Colonic mucosa (tissue), 4 donors: ENCODE measurements around the gene GAPT. TPM values are rescaled to one million over a fixed set of nuclear protein-coding genes. Genes with fewer than 3 reads are reported as not detected.

Source experiments
- DNase-seq: peaks from one replicate; pipeline ENCODE4 v3.0.0-alpha.2; 2020
- H3K27ac ChIP-seq: fragments of 200-600 bp; one replicate; pipeline ENCODE4 v1.8.0; 2021
- H3K27me3 ChIP-seq: fragments of 200-600 bp; one replicate; pipeline ENCODE4 v1.8.0; 2021
- H3K36me3 ChIP-seq: fragments of 200-600 bp; one replicate; pipeline ENCODE4 v1.8.0; 2021
- H3K4me1 ChIP-seq: fragments of 200-600 bp; one replicate; pipeline ENCODE4 v1.8.0; 2021; ENCODE audit warnings: mild to moderate bottlenecking
- H3K4me3 ChIP-seq: fragments of 200-600 bp; one replicate; pipeline ENCODE4 v1.8.0; 2021
- H3K9ac ChIP-seq, 2 donors: one replicate each; pipeline ENCODE4 v1.7.0; 2013; ENCODE audit warnings: control low read depth in 2 of 2, low read depth in 2 of 2, low read length in 2 of 2
- H3K9me3 ChIP-seq: fragments of 200-600 bp; one replicate; pipeline ENCODE4 v1.8.0; 2021
- intact Hi-C: fragments of 100-400 bp; cut with DNase I; formaldehyde crosslinking; loops from one replicate; pipeline ENCODE4 v1.14.1; 2022
- total RNA-seq, 2 donors: library from RNA; stranded (reverse); fragmentation: NEBNext Ultra II Directional in 1 of 2; extraction: Animal tissue kit (Norgen Biotek cat#: 25700) in 1 of 2; gene quantifications; one replicate each; pipeline ENCODE4 v1.2.1, GENCODE V29; 2021
- TF ChIP-seq, protein P1 (sequence below): fragments of 200-600 bp; IDR thresholded peaks from one replicate; pipeline ENCODE4 v1.8.0; 2022; ENCODE audit warnings: antibody characterized with exemption, mild to moderate bottlenecking
- donor health status: healthy.
- donor health status: DM: no; HTN: no; CAD: no.
- donor health status: DM: no; HTN: no; CAD: no.

Gene GAPT
- total RNA-seq, 2 donors from 2014 or later: 0.69 to 1.3 TPM

DNA sequence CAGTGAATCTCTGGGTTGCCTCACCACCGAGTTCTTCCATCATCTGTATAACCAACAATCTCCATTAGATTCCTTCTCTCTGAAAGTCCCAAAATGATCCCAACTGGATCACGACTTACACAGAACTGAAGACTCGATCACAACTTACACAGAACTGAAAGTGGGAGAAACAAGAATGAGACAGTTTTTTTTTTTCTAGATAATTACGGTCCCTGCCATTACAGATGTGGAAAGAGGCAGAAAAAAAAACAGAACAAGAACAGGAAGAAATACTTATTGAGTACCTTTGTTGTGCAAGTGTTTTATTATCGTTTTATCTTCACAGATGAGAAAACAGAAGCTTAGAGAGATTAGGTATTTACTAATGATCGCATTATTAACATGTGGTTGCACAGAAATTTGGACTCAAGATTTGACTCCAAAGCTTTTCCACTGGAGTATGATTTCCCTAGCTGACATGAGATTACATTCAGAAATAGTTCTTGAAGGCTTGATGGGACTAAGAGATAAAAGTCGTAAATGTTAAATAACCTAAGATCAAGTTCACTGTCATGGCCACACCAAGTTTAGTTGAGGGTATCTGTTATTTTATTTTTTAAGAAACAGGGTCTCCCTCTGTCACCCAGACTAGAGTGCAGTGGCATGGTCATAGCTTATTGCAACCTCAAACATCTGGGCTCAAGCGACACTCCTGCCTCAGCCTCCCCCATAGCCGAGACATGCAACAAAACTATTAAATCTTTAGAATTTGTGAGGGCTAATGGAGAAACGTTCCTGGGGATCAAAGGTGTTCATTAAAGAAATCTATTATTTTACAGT is 40.2 kb upstream of the GAPT start:
- TF ChIP-seq, protein P1, sequence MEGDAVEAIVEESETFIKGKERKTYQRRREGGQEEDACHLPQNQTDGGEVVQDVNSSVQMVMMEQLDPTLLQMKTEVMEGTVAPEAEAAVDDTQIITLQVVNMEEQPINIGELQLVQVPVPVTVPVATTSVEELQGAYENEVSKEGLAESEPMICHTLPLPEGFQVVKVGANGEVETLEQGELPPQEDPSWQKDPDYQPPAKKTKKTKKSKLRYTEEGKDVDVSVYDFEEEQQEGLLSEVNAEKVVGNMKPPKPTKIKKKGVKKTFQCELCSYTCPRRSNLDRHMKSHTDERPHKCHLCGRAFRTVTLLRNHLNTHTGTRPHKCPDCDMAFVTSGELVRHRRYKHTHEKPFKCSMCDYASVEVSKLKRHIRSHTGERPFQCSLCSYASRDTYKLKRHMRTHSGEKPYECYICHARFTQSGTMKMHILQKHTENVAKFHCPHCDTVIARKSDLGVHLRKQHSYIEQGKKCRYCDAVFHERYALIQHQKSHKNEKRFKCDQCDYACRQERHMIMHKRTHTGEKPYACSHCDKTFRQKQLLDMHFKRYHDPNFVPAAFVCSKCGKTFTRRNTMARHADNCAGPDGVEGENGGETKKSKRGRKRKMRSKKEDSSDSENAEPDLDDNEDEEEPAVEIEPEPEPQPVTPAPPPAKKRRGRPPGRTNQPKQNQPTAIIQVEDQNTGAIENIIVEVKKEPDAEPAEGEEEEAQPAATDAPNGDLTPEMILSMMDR: no peak
- H3K27me3 ChIP-seq: no peaks in the 10 kb centered on the region
- no peaks in the 10 kb centered on the region for H3K36me3 ChIP-seq

GRCh38 chr5:58451732-58452565 is 39.3 kb upstream of the GAPT start:
- no peak overlapping the region for H3K9ac ChIP-seq
- H3K27ac ChIP-seq: no peak overlapping the region
- no peak for DNase-seq
- H3K9me3 ChIP-seq: no peaks in the 10 kb centered on the region
- no peaks in the 10 kb centered on the region for H3K36me3 ChIP-seq
- H3K4me1 ChIP-seq: no peaks in the 10 kb centered on the region
- intact Hi-C loops: loop anchor here (10.0 kb wide), 1 partner anchor 377 kb away; no protein-coding TSS in a partner anchor
- no peaks in the 10 kb centered on the region for H3K27me3 ChIP-seq
- H3K4me3 ChIP-seq: no peak overlapping the region
- TF ChIP-seq, protein P1: no peak

More for the DNA sequence above, 40.2 kb upstream of the GAPT start:
- H3K9ac ChIP-seq: no peak overlapping the region
- H3K9me3 ChIP-seq: no peaks in the 10 kb centered on the region
- no peaks in the 10 kb centered on the region for H3K4me1 ChIP-seq
- intact Hi-C loops: loop anchor here (10.0 kb wide), 1 partner anchor 376 kb away; no protein-coding TSS in a partner anchor
- DNase-seq: no peak
- no peak overlapping the region for H3K4me3 ChIP-seq
- no peak overlapping the region for H3K27ac ChIP-seq

DNA sequence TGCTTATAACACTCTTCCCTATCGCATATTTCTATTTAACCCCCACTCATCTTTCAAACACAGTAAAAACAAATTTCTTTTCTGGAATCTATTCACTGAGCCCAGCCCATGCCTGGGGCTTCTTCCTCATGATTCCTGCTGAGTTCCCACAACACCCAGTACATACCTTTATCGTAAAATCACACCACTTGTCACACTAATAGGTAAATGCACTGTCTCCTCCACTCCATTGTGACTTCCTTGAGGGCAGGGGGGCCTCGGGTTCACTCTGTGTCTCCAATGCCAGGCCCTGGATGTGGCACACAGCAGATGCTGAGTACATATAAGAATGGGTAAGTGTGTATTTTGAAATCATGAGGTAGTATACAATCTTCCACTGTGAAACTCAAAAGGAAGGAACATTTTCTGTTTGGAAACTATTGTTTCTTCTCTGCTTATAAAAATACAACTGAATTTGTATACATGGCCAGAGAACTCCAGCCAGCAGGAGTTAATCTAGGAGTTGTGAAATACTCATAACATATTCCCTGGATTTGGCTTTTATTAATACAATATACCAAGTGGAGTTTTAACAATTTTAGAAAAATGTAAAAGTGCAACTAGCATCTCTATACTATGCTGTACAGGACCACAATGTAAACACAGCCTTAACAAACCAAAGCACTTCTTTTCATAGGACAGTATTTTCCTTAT is 38.5 kb upstream of the GAPT start:
- no peak overlapping the region for H3K27ac ChIP-seq
- no peaks in the 10 kb centered on the region for H3K9me3 ChIP-seq
- TF ChIP-seq, protein P1: no peak
- intact Hi-C loops: loop anchor here (10.0 kb wide), 1 partner anchor 378 kb away; no protein-coding TSS in a partner anchor
- no peak overlapping the region for H3K4me3 ChIP-seq
- no peaks in the 10 kb centered on the region for H3K36me3 ChIP-seq
- H3K4me1 ChIP-seq: no peaks in the 10 kb centered on the region
- no peak for DNase-seq
- no peaks in the 10 kb centered on the region for H3K27me3 ChIP-seq
- H3K9ac ChIP-seq: no peak overlapping the region

DNA sequence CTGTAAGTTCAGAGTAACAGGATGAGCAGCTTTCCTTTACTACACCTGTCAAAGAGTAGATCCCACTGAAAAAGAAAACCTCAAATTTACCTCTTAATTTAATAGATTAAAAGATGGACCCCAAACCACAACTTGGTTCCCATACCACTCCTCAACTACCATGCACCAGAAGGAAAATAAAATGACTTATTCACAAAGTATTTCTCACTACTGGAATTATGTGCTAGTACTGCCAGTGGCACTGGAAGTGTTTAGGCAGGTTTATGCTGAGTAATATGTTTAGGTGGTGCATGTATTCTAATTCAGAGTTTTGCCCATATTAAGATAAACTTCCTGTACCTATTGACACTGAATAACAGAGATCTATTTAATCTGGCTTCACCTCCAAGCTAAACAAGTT is 37.9 kb upstream of the GAPT start:
- H3K27ac ChIP-seq: no peak overlapping the region
- no peaks in the 10 kb centered on the region for H3K36me3 ChIP-seq
- H3K9ac ChIP-seq: no peak overlapping the region
- TF ChIP-seq, protein P1: no peak
- no peaks in the 10 kb centered on the region for H3K27me3 ChIP-seq
- no peak for DNase-seq
- intact Hi-C loops: loop anchor here (10.0 kb wide), 1 partner anchor 379 kb away; no protein-coding TSS in a partner anchor
- no peaks in the 10 kb centered on the region for H3K9me3 ChIP-seq
- no peaks in the 10 kb centered on the region for H3K4me1 ChIP-seq
- no peak overlapping the region for H3K4me3 ChIP-seq

- Histone ChIP-seq H3K9ac (no peak overlapping the region), H3K36me3 (no peaks in the 10 kb centered on the region), H3K4me1 (no peaks in the 10 kb centered on the region), H3K27ac (no peak overlapping the region), H3K27me3 (no peaks in the 10 kb centered on the region), H3K9me3 (no peaks in the 10 kb centered on the region), H3K4me3 (no peak overlapping the region)
- intact Hi-C loops: loop anchor here (10.0 kb wide), 1 partner anchor 379 kb away; no protein-coding TSS in a partner anchor
- peak; percentile 23 for DNase-seq
- TF ChIP-seq, protein P1: no peak
Observed at GRCh38 chr5:58454025-58454424, 37.2 kb upstream of the GAPT start.
